Measurements from ENCODE around the gene CHIC2.

GRCh38 chr4:53990641-53991040 is 73.8 kb downstream of the CHIC2 start:
- TF ChIP-seq CTCF (IDR thresholded peaks at IDR 0.05; ENCODE audit: low read length) (no peak), EZH2 (IDR thresholded peaks at IDR 0.05; ENCODE audit: borderline replicate concordance, low read length) (no peak)
